ENCODE results near the gene PRRT3.

DNA sequence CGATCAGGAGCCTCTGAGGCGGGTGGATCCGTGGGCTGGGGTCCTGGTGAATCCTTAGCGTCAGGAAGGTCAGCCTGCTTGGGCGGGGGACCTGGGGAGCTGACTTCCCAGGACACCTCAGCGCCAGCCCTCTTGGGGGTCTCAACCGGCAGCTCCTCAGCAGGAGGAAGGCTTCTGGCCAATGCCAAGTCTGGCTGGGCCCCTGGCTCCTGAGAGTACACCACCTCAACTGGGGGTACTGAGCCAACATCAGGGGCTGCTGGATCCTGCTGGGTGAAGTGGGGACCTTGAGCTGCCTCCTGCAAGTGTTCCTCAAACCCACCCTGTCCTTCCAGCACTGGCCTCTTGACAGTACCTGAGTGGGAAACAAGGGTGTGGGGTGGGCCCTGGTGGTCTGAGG lies 3.1 kb downstream of the PRRT3 start:
- no peak for TF ChIP-seq CTCF (IDR thresholded peaks at IDR 0.05; ENCODE audit: low read length)
- no peak for TF ChIP-seq EZH2 (IDR thresholded peaks at IDR 0.05; ENCODE audit: borderline replicate concordance, low read length)

Measured in OCI-LY1 (cell line).